HepG2 (cell line): ENCODE results near the gene JPH4. TPM values are rescaled to one million over a fixed set of nuclear protein-coding genes. Genes with fewer than 3 reads are reported as not detected.
A peak's percentile ranks its signal among the peaks of the same experiment; 100 is the strongest.

Source experiments
- ATAD3A ChIP-seq: sonication (generic); formaldehyde crosslinking; IDR thresholded peaks from 2 replicates; pipeline ENCODE4 v1.4.0; 2020; ENCODE audit warnings: missing genetic modification reagents
- CBX1 ChIP-seq: IDR thresholded peaks from one replicate; pipeline ENCODE4 v1.6.1; 2016; ENCODE audit warnings: antibody characterized with exemption, low read depth
- EP300 ChIP-seq, 3 experiments: sonication (generic) in 1 of 3; formaldehyde crosslinking in 1 of 3; IDR thresholded peaks; 2 replicates each; pipeline versions ENCODE4 v1.5.1 to v1.6.1; 2011 to 2020; ENCODE audit warnings: low read depth in 2 of 3, low read length in 2 of 3, borderline replicate concordance in 1 of 3, improper control_type of control experiment in 1 of 3, mild to moderate bottlenecking in 1 of 3, missing genetic modification reagents in 1 of 3, moderate library complexity in 1 of 3
- FOXC1 ChIP-seq: sonication (generic); formaldehyde crosslinking; IDR thresholded peaks from 2 replicates; pipeline ENCODE4 v1.8.0; 2022; ENCODE audit warnings: mild to moderate bottlenecking, missing genetic modification reagents, borderline replicate concordance
- FOXK1 ChIP-seq: sonication (generic); formaldehyde crosslinking; IDR thresholded peaks from 2 replicates; pipeline ENCODE4 v1.4.0; 2020; ENCODE audit warnings: low read depth, missing genetic modification reagents, borderline replicate concordance
- GPN1 ChIP-seq: sonication (generic); formaldehyde crosslinking; IDR thresholded peaks from 2 replicates; pipeline ENCODE4 v1.5.1; 2020; ENCODE audit warnings: missing genetic modification reagents, borderline replicate concordance
- KLF16 ChIP-seq, 2 experiments: sonication (generic) in 1 of 2; formaldehyde crosslinking in 1 of 2; IDR thresholded peaks; 2 replicates each; pipeline versions ENCODE4 v1.6.1 to v1.8.0; 2016 to 2023; ENCODE audit warnings: missing genetic modification reagents in 2 of 2, missing compliant biosample characterization in 1 of 2
- MBD4 ChIP-seq: IDR thresholded peaks from 2 replicates; pipeline ENCODE4 v1.6.1; 2012; ENCODE audit warnings: low read length, inconsistent platforms, borderline replicate concordance
- MED1 ChIP-seq: sonication (generic); formaldehyde crosslinking; IDR thresholded peaks from 2 replicates; pipeline ENCODE4 v1.4.0; 2020; ENCODE audit warnings: missing genetic modification reagents
- MZF1 ChIP-seq: sonication (generic); formaldehyde crosslinking; IDR thresholded peaks from 2 replicates; pipeline ENCODE4 v1.8.1; 2023; ENCODE audit warnings: mild to moderate bottlenecking, missing genetic modification reagents, borderline replicate concordance
- NR0B2 ChIP-seq: sonication (generic); formaldehyde crosslinking; IDR thresholded peaks from 2 replicates; pipeline ENCODE4 v1.4.0; 2020; ENCODE audit warnings: mild to moderate bottlenecking, missing genetic modification reagents
- SKI ChIP-seq: fragments of 450-650 bp; IDR thresholded peaks from one replicate; pipeline ENCODE4 v1.6.1; 2018; ENCODE audit warnings: mild to moderate bottlenecking; ENCODE audit not compliant: partially characterized antibody
- STAG1 ChIP-seq: sonication (generic); formaldehyde crosslinking; IDR thresholded peaks from 2 replicates; pipeline ENCODE4 v1.4.0; 2020; ENCODE audit warnings: missing genetic modification reagents
- ZBTB39 ChIP-seq: sonication (generic); formaldehyde crosslinking; IDR thresholded peaks from 2 replicates; pipeline ENCODE4 v1.5.0; 2020; ENCODE audit warnings: missing genetic modification reagents
- ZHX2 ChIP-seq, 2 experiments: sonication (generic) in 1 of 2; formaldehyde crosslinking in 1 of 2; IDR thresholded peaks; 2 replicates each; pipeline versions ENCODE4 v1.6.1 to v1.9.0; 2014 to 2022; ENCODE audit warnings: antibody characterized with exemption in 1 of 2, borderline replicate concordance in 1 of 2, inconsistent platforms in 1 of 2, low read depth in 1 of 2, missing genetic modification reagents in 1 of 2
- ZIK1 ChIP-seq: sonication (generic); formaldehyde crosslinking; IDR thresholded peaks from 2 replicates; pipeline ENCODE4 v1.5.0; 2020; ENCODE audit warnings: mild to moderate bottlenecking, low read depth, missing genetic modification reagents, borderline replicate concordance
- ZNF33B ChIP-seq: sonication (generic); formaldehyde crosslinking; IDR thresholded peaks from 2 replicates; pipeline ENCODE4 v1.5.1; 2020; ENCODE audit warnings: mild to moderate bottlenecking, missing genetic modification reagents
- ZNF430 ChIP-seq: sonication (generic); formaldehyde crosslinking; IDR thresholded peaks from 2 replicates; pipeline ENCODE4 v1.9.0; 2021; ENCODE audit warnings: mild to moderate bottlenecking, missing genetic modification reagents
- ZNF570 ChIP-seq: sonication (generic); formaldehyde crosslinking; IDR thresholded peaks from 2 replicates; pipeline ENCODE4 v1.4.0; 2020; ENCODE audit warnings: mild to moderate bottlenecking, missing genetic modification reagents, borderline replicate concordance
- ZNF598 ChIP-seq: sonication (generic); formaldehyde crosslinking; IDR thresholded peaks from 2 replicates; pipeline ENCODE4 v1.5.1; 2020; ENCODE audit warnings: mild to moderate bottlenecking, missing genetic modification reagents, borderline replicate concordance
- ZNF614 ChIP-seq: IDR thresholded peaks from 2 replicates; pipeline ENCODE4 v1.6.1; 2018; ENCODE audit warnings: missing biosample characterization, missing genetic modification reagents, inconsistent platforms, borderline replicate concordance
- polyA plus RNA-seq, 8 experiments: library from polyadenylated mRNA; depleted of rRNA in 3 of 8; stranded (reverse) in 7 of 8; unstranded in 1 of 8; fragments of >200 nt; fragmentation: Illumina TruSeq in 4 of 8; extraction: Trizol in 4 of 8; gene quantifications; 2 replicates each; pipeline versions ENCODE4 v1.2.1 to v1.2.3, GENCODE V29; 2011 to 2016; ENCODE audit warnings: low read depth in 4 of 8, missing spikeins in 1 of 8, mixed read lengths in 1 of 8; ENCODE audit not compliant: insufficient read depth in 1 of 8
- total RNA-seq, 5 experiments: library from RNA; depleted of rRNA; stranded (reverse); fragments of >200 nt; fragmentation: Illumina TruSeq; extraction: Trizol; gene quantifications; 2 replicates each; pipeline ENCODE4 v1.2.3, GENCODE V29; 2016; ENCODE audit warnings: low read depth in 1 of 5

Gene JPH4
- total and polyA plus RNA-seq, 2 of the 13 experiments (the other 11 are each of a cell fraction or from before 2014, with no cell fraction given): 0.08 to 0.22 TPM

GRCh38 chr14:23614395-23614828 lies 35.8 kb upstream of the JPH4 start (continued):
- TF ChIP-seq STAG1 (CRISPR knock-in tag) (no peak), SKI (no peak), KLF16 (CRISPR knock-in tag; IDR thresholded peaks at IDR 0.05) (no peak), ZNF570 (CRISPR knock-in tag) (no peak), NR0B2 (no peak), ZIK1 (CRISPR knock-in tag) (no peak), MBD4 (no peak), CBX1 (no peak), ZNF430 (CRISPR knock-in tag) (peak; percentile 23; the same call in 1 of the 2 replicates), ZNF598 (CRISPR knock-in tag) (peak; percentile 64; the same call in 1 of the 2 replicates), ZHX2 (IDR thresholded peaks at IDR 0.05; ENCODE audit: low read depth) (no peak), ZHX2 (CRISPR knock-in tag; IDR thresholded peaks at IDR 0.05; ENCODE audit: borderline replicate concordance) (no peak), MZF1 (0 out of 2 replicates have a peak, but pooled peaks have one; percentile 11), EP300 (IDR thresholded peaks at IDR 0.05; ENCODE audit: low read depth in 2 of 2, low read length in 2 of 2) (no peak), EP300 (CRISPR knock-in tag; IDR thresholded peaks at IDR 0.05; ENCODE audit: borderline replicate concordance) (0 out of 2 replicates have a peak, but pooled peaks have one; percentile 33), ZBTB39 (0 out of 2 replicates have a peak, but pooled peaks have one; percentile 5), ZNF33B (CRISPR knock-in tag) (no peak), MED1 (CRISPR knock-in tag) (no peak), GPN1 (CRISPR knock-in tag) (0 out of 2 replicates have a peak, but pooled peaks have one; percentile 63), ATAD3A (CRISPR knock-in tag) (peak; percentile 61; the same call in 1 of the 2 replicates), ZNF614 (CRISPR knock-in tag) (no peak), FOXC1 (CRISPR knock-in tag) (peak; percentile 47), FOXK1 (CRISPR knock-in tag) (peak; percentile 61; the same call in 1 of the 2 replicates)
